ENCODE results near the gene CBY2. TPM values are rescaled to one million over a fixed set of nuclear protein-coding genes. Genes with fewer than 3 reads are reported as not detected.
"Not testable (repeated sequence)": the region's sequence is repeated elsewhere in the genome, so short reads cannot be mapped to it uniquely, and the experiment has no call there.

Gene CBY2
- total and polyA plus RNA-seq, 2 of the 4 experiments (the other 2 are of a cell fraction): not detected

DNA sequence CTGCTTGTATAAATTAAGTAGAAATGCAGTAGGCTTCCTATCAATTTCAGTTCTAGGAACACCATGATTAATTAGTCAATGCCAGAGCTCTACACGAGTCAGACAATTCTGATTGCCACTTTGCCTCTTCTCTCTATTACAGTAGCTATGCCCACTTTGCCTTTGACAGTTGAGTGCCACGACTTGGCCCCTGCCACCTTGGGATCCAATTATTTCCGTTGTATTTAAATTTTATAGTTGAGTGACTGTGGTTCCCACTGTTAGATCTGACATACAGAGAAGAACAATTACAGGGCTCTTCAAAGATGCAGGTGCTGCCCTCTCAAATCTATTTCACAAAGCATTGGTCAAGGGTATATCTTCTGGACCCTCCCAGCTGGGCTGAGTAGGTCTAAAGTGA, 55.5 kb downstream of the CBY2 start:
- dilution Hi-C loops (cut with HindIII; ENCODE audit: low sequenced_read_pairs, unreplicated experiment); BruUV-seq (replicated peaks): not testable (repeated sequence)

More for the DNA sequence above, 55.5 kb downstream of the CBY2 start:
- H3K56ac ChIP-seq (ENCODE audit: extremely low read depth, insufficient read depth, low read length); intact Hi-C loops (cut with micrococcal nuclease); H2BK120ac ChIP-seq (ENCODE audit: low read depth, low read length); H2AK5ac ChIP-seq (ENCODE audit: low read depth, low read length); H3K4ac ChIP-seq (ENCODE audit: low read depth, low read length); H3K9ac ChIP-seq (ENCODE audit: low read depth, low read length); H3K23ac ChIP-seq (ENCODE audit: low read depth, low read length); H4K20me1 ChIP-seq (ENCODE audit: insufficient read depth, low read length); H2BK5ac ChIP-seq (ENCODE audit: low read depth, low read length, poor library complexity, severe bottlenecking); in situ Hi-C loops (cut with MboI; ENCODE audit: low sequenced_read_pairs); H3K4me1 ChIP-seq (ENCODE audit: control insufficient read depth, insufficient read depth, low read length); H3K79me1 ChIP-seq (ENCODE audit: low read depth in 1 of 2, low read length in 2 of 2); H2BK20ac ChIP-seq (ENCODE audit: low read depth, low read length); H3K36me3 ChIP-seq (ENCODE audit: control insufficient read depth, insufficient read depth, low read length); H3K9me3 ChIP-seq (ENCODE audit: control insufficient read depth, insufficient read depth, low read length); H3K4me2 ChIP-seq (ENCODE audit: low read depth, low read length); H3K18ac ChIP-seq (ENCODE audit: low read depth, low read length); CTCF ChIA-PET; H2AK9ac ChIP-seq (replicated peaks; ENCODE audit: low read depth, low read length, poor library complexity); H3K9me1 ChIP-seq (ENCODE audit: insufficient read depth, low read length); H4K5ac ChIP-seq (ENCODE audit: low read depth, low read length); H3K27ac ChIP-seq (ENCODE audit: insufficient read depth, low read length); H2AFZ ChIP-seq (replicated peaks; ENCODE audit: low read length, poor library complexity); POLR2A ChIA-PET (ENCODE audit: unreplicated experiment); H2BK15ac ChIP-seq (ENCODE audit: low read depth, low read length); H3K4me3 ChIP-seq (ENCODE audit: insufficient read depth, low read depth, low read length); ATAC-seq (ENCODE audit: low read depth); H3K14ac ChIP-seq (replicated peaks; ENCODE audit: low read depth, low read length); H4K91ac ChIP-seq (ENCODE audit: insufficient read depth, low read depth, low read length); H4K8ac ChIP-seq (ENCODE audit: low read depth in 2 of 2, low read length in 2 of 2); DNase-seq; H3K27me3 ChIP-seq (ENCODE audit: control insufficient read depth, insufficient read depth, low read length): not testable (repeated sequence)
- no CpG with 5 or more reads among the region's 3 CpGs for WGBS, 2 experiments (ENCODE audit: extremely low coverage in 2 of 2, insufficient read length in 1 of 2)

Measured in IMR-90 (cell line).